SU-DHL-6 (cell line): ENCODE measurements around the gene BAHD1.

Source experiments
- EZH2phosphoT487 ChIP-seq: fragments of 200-600 bp; sonication (generic), shearing (Covaris generic); conservative IDR thresholded peaks from 2 replicates; pipeline ENCODE4 v1.6.1; 2018; ENCODE audit warnings: mild to moderate bottlenecking, antibody characterized with exemption, low read length, moderate library complexity, mixed read lengths
- TF ChIP-seq, protein P1 (sequence below): fragments of 200-600 bp; sonication (generic); IDR thresholded peaks from one replicate; pipeline ENCODE4 v1.5.1; 2017; ENCODE audit warnings: antibody characterized with exemption, mild to moderate bottlenecking, low read length, moderate library complexity; ENCODE audit not compliant: insufficient read depth, poor library complexity, severe bottlenecking

- TF ChIP-seq, protein P1, sequence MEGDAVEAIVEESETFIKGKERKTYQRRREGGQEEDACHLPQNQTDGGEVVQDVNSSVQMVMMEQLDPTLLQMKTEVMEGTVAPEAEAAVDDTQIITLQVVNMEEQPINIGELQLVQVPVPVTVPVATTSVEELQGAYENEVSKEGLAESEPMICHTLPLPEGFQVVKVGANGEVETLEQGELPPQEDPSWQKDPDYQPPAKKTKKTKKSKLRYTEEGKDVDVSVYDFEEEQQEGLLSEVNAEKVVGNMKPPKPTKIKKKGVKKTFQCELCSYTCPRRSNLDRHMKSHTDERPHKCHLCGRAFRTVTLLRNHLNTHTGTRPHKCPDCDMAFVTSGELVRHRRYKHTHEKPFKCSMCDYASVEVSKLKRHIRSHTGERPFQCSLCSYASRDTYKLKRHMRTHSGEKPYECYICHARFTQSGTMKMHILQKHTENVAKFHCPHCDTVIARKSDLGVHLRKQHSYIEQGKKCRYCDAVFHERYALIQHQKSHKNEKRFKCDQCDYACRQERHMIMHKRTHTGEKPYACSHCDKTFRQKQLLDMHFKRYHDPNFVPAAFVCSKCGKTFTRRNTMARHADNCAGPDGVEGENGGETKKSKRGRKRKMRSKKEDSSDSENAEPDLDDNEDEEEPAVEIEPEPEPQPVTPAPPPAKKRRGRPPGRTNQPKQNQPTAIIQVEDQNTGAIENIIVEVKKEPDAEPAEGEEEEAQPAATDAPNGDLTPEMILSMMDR, result no peak
- no peak for TF ChIP-seq EZH2phosphoT487
Observed at GRCh38 chr15:40454904-40455391, 14.2 kb downstream of the BAHD1 start.
